Trophoblast cell (in vitro differentiated cells and primary cell): ENCODE measurements around the gene TECPR1.

ENCODE experiments used
- DNase-seq, 2 donors: peaks; one replicate each; pipeline ENCODE4 v3.0.0-alpha.2; 2016
- H2AFZ ChIP-seq: 2 replicates; pipeline ENCODE4 v1.6.1; 2013; ENCODE audit warnings: low read length, moderate library complexity, mild to moderate bottlenecking; ENCODE audit not compliant: insufficient read depth, poor library complexity
- H2AK5ac ChIP-seq: 2 replicates; pipeline ENCODE4 v1.6.1; 2013; ENCODE audit warnings: mild to moderate bottlenecking, low read length
- H2BK120ac ChIP-seq: 2 replicates; pipeline ENCODE4 v1.6.1; 2013; ENCODE audit warnings: low read length, mild to moderate bottlenecking, moderate library complexity; ENCODE audit not compliant: insufficient read depth, poor library complexity
- H2BK12ac ChIP-seq: 2 replicates; pipeline ENCODE4 v1.6.1; 2013; ENCODE audit warnings: mild to moderate bottlenecking, low read length, moderate library complexity
- H2BK5ac ChIP-seq: 2 replicates; pipeline ENCODE4 v1.6.1; 2013; ENCODE audit warnings: low read length, low read depth, moderate library complexity, mild to moderate bottlenecking; ENCODE audit not compliant: poor library complexity
- H3K14ac ChIP-seq: 2 replicates; pipeline ENCODE4 v1.6.1; 2013; ENCODE audit warnings: mild to moderate bottlenecking, low read length
- H3K18ac ChIP-seq: 2 replicates; pipeline ENCODE4 v1.6.1; 2013; ENCODE audit warnings: mild to moderate bottlenecking, low read length
- H3K23ac ChIP-seq: 2 replicates; pipeline ENCODE4 v1.6.1; 2013; ENCODE audit warnings: low read length
- H3K27ac ChIP-seq: 2 replicates; pipeline ENCODE4 v1.5.1; 2013; ENCODE audit warnings: low read depth, mild to moderate bottlenecking, inconsistent platforms, low read length, moderate library complexity
- H3K27me3 ChIP-seq: 2 replicates; pipeline ENCODE4 v1.6.1; 2013; ENCODE audit warnings: inconsistent platforms, mild to moderate bottlenecking, low read length, moderate library complexity; ENCODE audit not compliant: insufficient read depth
- H3K36me3 ChIP-seq, 2 experiments: 1 replicate in 1 of 2; 2 replicates in 1 of 2; pipeline ENCODE4 v1.6.1; 2013; ENCODE audit warnings: low read length in 2 of 2, mild to moderate bottlenecking in 2 of 2, moderate library complexity in 1 of 2; ENCODE audit not compliant: insufficient read depth in 2 of 2, control insufficient read depth in 1 of 2
- H3K4ac ChIP-seq: 2 replicates; pipeline ENCODE4 v1.6.1; 2013; ENCODE audit warnings: low read depth, mild to moderate bottlenecking, low read length, moderate library complexity
- H3K4me1 ChIP-seq, 2 experiments: 1 replicate in 1 of 2; 2 replicates in 1 of 2; pipeline ENCODE4 v1.6.1; 2013; ENCODE audit warnings: low read length in 2 of 2, mild to moderate bottlenecking in 2 of 2, moderate library complexity in 1 of 2; ENCODE audit not compliant: insufficient read depth in 2 of 2, control insufficient read depth in 1 of 2
- H3K4me2 ChIP-seq: 2 replicates; pipeline ENCODE4 v1.6.1; 2013; ENCODE audit warnings: inconsistent platforms, mild to moderate bottlenecking, low read length, moderate library complexity
- H3K4me3 ChIP-seq: 2 replicates; pipeline ENCODE4 v1.5.1; 2013; ENCODE audit warnings: mild to moderate bottlenecking, low read depth, low read length, inconsistent platforms
- H3K79me1 ChIP-seq: one replicate; pipeline ENCODE4 v1.6.1; 2013; ENCODE audit warnings: low read length
- H3K79me2 ChIP-seq: 2 replicates; pipeline ENCODE4 v1.6.1; 2013; ENCODE audit warnings: low read length, mild to moderate bottlenecking; ENCODE audit not compliant: control insufficient read depth, insufficient read depth, poor library complexity
- H3K9ac ChIP-seq: 2 replicates; pipeline ENCODE4 v1.6.1; 2013; ENCODE audit warnings: mild to moderate bottlenecking, low read length
- H3K9me3 ChIP-seq: 2 replicates; pipeline ENCODE4 v1.6.1; 2013; ENCODE audit warnings: low read depth, mild to moderate bottlenecking, control low read depth, inconsistent platforms, low read length; ENCODE audit not compliant: insufficient read depth
- H4K12ac ChIP-seq: 2 replicates; pipeline ENCODE4 v1.6.1; 2013; ENCODE audit warnings: low read depth, mild to moderate bottlenecking, low read length, moderate library complexity
- H4K8ac ChIP-seq: 2 replicates; pipeline ENCODE4 v1.6.1; 2013; ENCODE audit warnings: low read depth, mild to moderate bottlenecking, low read length, moderate library complexity
- H4K91ac ChIP-seq: one replicate; pipeline ENCODE4 v1.6.1; 2013; ENCODE audit warnings: low read depth, mild to moderate bottlenecking, low read length, moderate library complexity
- WGBS: extraction: QIAGEN DNeasy Blood & Tissue Kit; methylation state at CpG from one replicate; pipeline ENCODE4 v1.1.7; 2013; ENCODE audit warnings: missing lambda C conversion rate; ENCODE audit not compliant: insufficient read length, insufficient coverage; ENCODE audit errors: extremely low coverage; 5-methylcytosine and 5-hydroxymethylcytosine counted together

The TECPR1 gene

GRCh38 chr7:98202367-98203195 lies 49.5 kb downstream of the TECPR1 start:
- Histone ChIP-seq H2AFZ (no peak overlapping the region), H2BK120ac (no peak overlapping the region), H3K23ac (no peak overlapping the region), H3K36me3 (peaks cover 16 to 18% of the 10 kb centered on the region in 2 experiments), H3K4me3 (no peak overlapping the region), H3K4ac (no peak overlapping the region), H3K18ac (no peak overlapping the region), H2AK5ac (no peak overlapping the region), H3K9ac (no peak overlapping the region), H2BK12ac (no peak overlapping the region), H3K27me3 (no peaks in the 10 kb centered on the region), H4K8ac (no peak overlapping the region), H3K14ac (no peak overlapping the region), H2BK5ac (no peak overlapping the region), H3K9me3 (no peaks in the 10 kb centered on the region), H4K12ac (no peak overlapping the region), H3K4me2 (no peak overlapping the region), H3K27ac (no peak overlapping the region), H3K4me1 (no peaks in the 10 kb centered on the region), H3K79me2 (no peaks in the 10 kb centered on the region), H3K79me1 (no peaks in the 10 kb centered on the region), H4K91ac (no peak overlapping the region)
- WGBS = no CpG with 5 or more reads among the region's 15 CpGs
- DNase-seq = no peak

- Histone ChIP-seq H3K36me3 (peaks cover 6 to 8% of the 10 kb centered on the region in 2 experiments), H2AK5ac (no peak overlapping the region), H3K14ac (no peak overlapping the region), H3K23ac (no peak overlapping the region), H3K18ac (no peak overlapping the region), H4K91ac (no peak overlapping the region), H3K79me1 (no peaks in the 10 kb centered on the region), H2BK5ac (no peak overlapping the region), H2BK12ac (no peak overlapping the region), H3K27ac (no peak overlapping the region), H3K4ac (no peak overlapping the region), H3K9ac (no peak overlapping the region), H3K4me1 (peaks cover 0 to 4% of the 10 kb centered on the region in 2 experiments), H3K9me3 (no peaks in the 10 kb centered on the region), H2BK120ac (no peak overlapping the region), H3K27me3 (no peaks in the 10 kb centered on the region), H3K4me3 (no peak overlapping the region), H3K4me2 (no peak overlapping the region), H4K8ac (no peak overlapping the region), H3K79me2 (no peaks in the 10 kb centered on the region), H2AFZ (no peak overlapping the region), H4K12ac (no peak overlapping the region)
- DNase-seq = no peak
- no CpG with 5 or more reads among the region's 6 CpGs for WGBS
Measured at GRCh38 chr7:98200364-98200763, 51.7 kb downstream of the TECPR1 start.

- no peak for DNase-seq
- no peak overlapping the region for H3K4me2 ChIP-seq
- no peak overlapping the region for H2BK12ac ChIP-seq
- H4K8ac ChIP-seq = no peak overlapping the region
- no peak overlapping the region for H3K9ac ChIP-seq
- no peak overlapping the region for H2AFZ ChIP-seq
- H3K18ac ChIP-seq = no peak overlapping the region
- no peak overlapping the region for H3K4me3 ChIP-seq
- no peak overlapping the region for H3K4ac ChIP-seq
- H3K9me3 ChIP-seq = no peaks in the 10 kb centered on the region
- no peak overlapping the region for H2BK120ac ChIP-seq
- no peak overlapping the region for H2AK5ac ChIP-seq
- WGBS = no CpG with 5 or more reads among the region's 5 CpGs
- H3K27ac ChIP-seq = no peak overlapping the region
- peaks cover 4 to 10% of the 10 kb centered on the region in 2 experiments for H3K36me3 ChIP-seq
- H3K27me3 ChIP-seq = no peaks in the 10 kb centered on the region
- no peaks in the 10 kb centered on the region for H3K79me1 ChIP-seq
- H4K91ac ChIP-seq = no peak overlapping the region
- no peaks in the 10 kb centered on the region for H3K79me2 ChIP-seq
- no peak overlapping the region for H2BK5ac ChIP-seq
- no peak overlapping the region for H3K14ac ChIP-seq
- H3K4me1 ChIP-seq = peaks cover 0 to 4% of the 10 kb centered on the region in 2 experiments
- H4K12ac ChIP-seq = no peak overlapping the region
- no peak overlapping the region for H3K23ac ChIP-seq
Measured at GRCh38 chr7:98199131-98199530, 52.9 kb downstream of the TECPR1 start.

GRCh38 chr7:98196706-98197605 lies 55.1 kb downstream of the TECPR1 start:
- Histone ChIP-seq H3K4me1 (peaks cover 0 to 4% of the 10 kb centered on the region in 2 experiments), H3K9ac (no peak overlapping the region)
- no CpG with 5 or more reads among the region's 16 CpGs for WGBS

More at GRCh38 chr7:98196706-98197605, 55.1 kb downstream of the TECPR1 start:
- no peak overlapping the region for H3K4me2 ChIP-seq
- no peak overlapping the region for H2BK12ac ChIP-seq
- H3K9me3 ChIP-seq = no peaks in the 10 kb centered on the region
- H3K4ac ChIP-seq = no peak overlapping the region
- H4K91ac ChIP-seq = no peak overlapping the region
- H3K27ac ChIP-seq = no peak overlapping the region
- H2BK5ac ChIP-seq = no peak overlapping the region
- no peak overlapping the region for H3K18ac ChIP-seq
- H3K4me3 ChIP-seq = no peak overlapping the region
- no peak overlapping the region for H3K14ac ChIP-seq
- H2AFZ ChIP-seq = no peak overlapping the region
- no peaks in the 10 kb centered on the region for H3K27me3 ChIP-seq
- peaks cover 19 to 20% of the 10 kb centered on the region in 2 experiments for H3K36me3 ChIP-seq
- no peak for DNase-seq
- no peaks in the 10 kb centered on the region for H3K79me2 ChIP-seq
- H2BK120ac ChIP-seq = no peak overlapping the region
- H4K8ac ChIP-seq = no peak overlapping the region
- H3K23ac ChIP-seq = no peak overlapping the region
- no peak overlapping the region for H2AK5ac ChIP-seq
- H3K79me1 ChIP-seq = no peaks in the 10 kb centered on the region
- no peak overlapping the region for H4K12ac ChIP-seq
